HG03575 (cell line): ENCODE results near the gene FOXC1.

ENCODE experiments used
- ATAC-seq: cut with Tn5 transposase; IDR thresholded peaks from one replicate; pipeline ENCODE4 v1.9.1; 2021; ENCODE audit not compliant: unreplicated experiment, insufficient number of reproducible peaks, low FRiP score; ENCODE audit errors: extremely low read depth

FOXC1 gene

GRCh38 chr6:1581120-1581991 lies 28.4 kb upstream of the FOXC1 start:
- no peak for ATAC-seq

- ATAC-seq, result no peak
Observed at GRCh38 chr6:1584146-1584545, 25.6 kb upstream of the FOXC1 start.

GRCh38 chr6:1584996-1585668 lies 24.6 kb upstream of the FOXC1 start:
- ATAC-seq, result no peak

GRCh38 chr6:1585669-1586049 lies 24.1 kb upstream of the FOXC1 start:
- no peak for ATAC-seq

GRCh38 chr6:1586256-1586655 lies 23.5 kb upstream of the FOXC1 start:
- ATAC-seq, result no peak

GRCh38 chr6:1586861-1587450 lies 22.8 kb upstream of the FOXC1 start:
- ATAC-seq, result no peak

- ATAC-seq, result no peak
Observed at GRCh38 chr6:1587546-1587945, 22.2 kb upstream of the FOXC1 start.

GRCh38 chr6:1587977-1588376 lies 21.7 kb upstream of the FOXC1 start:
- no peak for ATAC-seq

GRCh38 chr6:1589208-1589607 lies 20.5 kb upstream of the FOXC1 start:
- ATAC-seq, result no peak

- ATAC-seq, result no peak
Observed at GRCh38 chr6:1590580-1590979, 19.1 kb upstream of the FOXC1 start.

GRCh38 chr6:1591243-1591642 lies 18.5 kb upstream of the FOXC1 start:
- ATAC-seq, result no peak

- ATAC-seq, result no peak
Observed at GRCh38 chr6:1591926-1592325, 17.8 kb upstream of the FOXC1 start.

GRCh38 chr6:1592852-1593251 lies 16.9 kb upstream of the FOXC1 start:
- ATAC-seq, result no peak

GRCh38 chr6:1593286-1593957 lies 16.3 kb upstream of the FOXC1 start:
- ATAC-seq, result no peak

- no peak for ATAC-seq
Observed at GRCh38 chr6:1593958-1594314, 15.8 kb upstream of the FOXC1 start.

GRCh38 chr6:1594445-1595200 lies 15.1 kb upstream of the FOXC1 start:
- no peak for ATAC-seq

GRCh38 chr6:1595271-1596087 lies 14.2 kb upstream of the FOXC1 start:
- ATAC-seq, result no peak

GRCh38 chr6:1596088-1596852 lies 13.4 kb upstream of the FOXC1 start:
- ATAC-seq, result no peak
